HG02870 (cell line): Measurements from ENCODE around the gene FARSA.
"Not testable (repeated sequence)": the region's sequence is repeated elsewhere in the genome, so short reads cannot be mapped to it uniquely, and the experiment has no call there.

ENCODE experiments used
- ATAC-seq: cut with Tn5 transposase; IDR thresholded peaks from one replicate; pipeline ENCODE4 v1.9.1; 2021; ENCODE audit warnings: mild to moderate bottlenecking, moderate library complexity; ENCODE audit not compliant: unreplicated experiment

FARSA gene

GRCh38 chr19:12937927-12938778, 4.6 kb upstream of the FARSA start, which contains the start of gene CALR:
Gene CALR, plus strand, starts transcription at chr19:12938609. Its CDS starts 71 bp downstream, at chr19:12938680.
- ATAC-seq: peak; percentile 81

GRCh38 chr19:12937093-12937926, 3.8 kb upstream of the FARSA start:
- ATAC-seq: no peak

- no peak for ATAC-seq
Observed at GRCh38 chr19:12936582-12936981, 3.1 kb upstream of the FARSA start.

GRCh38 chr19:12935071-12935470, 1.6 kb upstream of the FARSA start:
- no peak for ATAC-seq

- ATAC-seq: no peak
Observed at GRCh38 chr19:12932392-12933286, 872 bp downstream of the FARSA start.

GRCh38 chr19:12930002-12930645, 3.4 kb downstream of the FARSA start:
- ATAC-seq: no peak

- no peak for ATAC-seq
Observed at GRCh38 chr19:12924621-12925310, 8.7 kb downstream of the FARSA start.

GRCh38 chr19:12922959-12923358, 10.6 kb downstream of the FARSA start:
- no peak for ATAC-seq

- no peak for ATAC-seq
Observed at GRCh38 chr19:12921047-12921446, 12.5 kb downstream of the FARSA start.

GRCh38 chr19:12918253-12918652, 15.3 kb downstream of the FARSA start:
- no peak for ATAC-seq

GRCh38 chr19:12915860-12916259, 17.7 kb downstream of the FARSA start:
- ATAC-seq: not testable (repeated sequence)

- no peak for ATAC-seq
Observed at GRCh38 chr19:12913851-12914690, 19.4 kb downstream of the FARSA start.

- ATAC-seq: no peak
Observed at GRCh38 chr19:12913011-12913561, 20.4 kb downstream of the FARSA start.

- ATAC-seq: no peak
Observed at GRCh38 chr19:12912571-12912970, 20.9 kb downstream of the FARSA start.

- ATAC-seq: no peak
Observed at GRCh38 chr19:12907166-12907565, 26.3 kb downstream of the FARSA start.

- ATAC-seq: no peak
Observed at GRCh38 chr19:12899891-12900518, 33.5 kb downstream of the FARSA start.

GRCh38 chr19:12896460-12896859, 37.1 kb downstream of the FARSA start:
- no peak for ATAC-seq

- no peak for ATAC-seq
Observed at GRCh38 chr19:12893582-12893981, 39.9 kb downstream of the FARSA start.
